GM08714 (cell line): ENCODE measurements around the gene ZSCAN5A.
"Not testable (repeated sequence)": the region's sequence is repeated elsewhere in the genome, so short reads cannot be mapped to it uniquely, and the experiment has no call there.

Experiments
- H3K4me3 ChIP-seq: fragments of 200-500 bp; sonication (Bioruptor generic); 2 replicates; pipeline ENCODE4 v1.5.1; 2014; ENCODE audit warnings: mild to moderate bottlenecking, low read length, inconsistent platforms
- ZNF274 ChIP-seq: IDR thresholded peaks from 2 replicates; pipeline ENCODE4 v1.6.1; 2012; ENCODE audit warnings: mild to moderate bottlenecking, low read depth, low read length

Gene ZSCAN5A

GRCh38 chr19:56217039-56217949 lies 97.3 kb downstream of the ZSCAN5A start:
- H3K4me3 ChIP-seq, result no peak overlapping the region; the same call in 1 of the 2 replicates
- TF ChIP-seq ZNF274, result no peak

- no peak for TF ChIP-seq ZNF274
- H3K4me3 ChIP-seq, result no peak overlapping the region
Measured at GRCh38 chr19:56211718-56212117, 102.9 kb downstream of the ZSCAN5A start.

GRCh38 chr19:56210036-56210435 lies 104.6 kb downstream of the ZSCAN5A start:
- H3K4me3 ChIP-seq, result not testable (repeated sequence)

- no peak for TF ChIP-seq ZNF274
- H3K4me3 ChIP-seq, result no peak overlapping the region
Measured at GRCh38 chr19:56209091-56209490, 105.5 kb downstream of the ZSCAN5A start.

GRCh38 chr19:56207581-56207980 lies 107.1 kb downstream of the ZSCAN5A start:
- H3K4me3 ChIP-seq, result not testable (repeated sequence)

- TF ChIP-seq ZNF274, result no peak
- no peak within 1 kb of the TSS for H3K4me3 ChIP-seq
Measured at GRCh38 chr19:56201973-56202372, 112.7 kb downstream of the ZSCAN5A start, which contains the start of gene ZSCAN5C. ZSCAN5C (plus strand) TSS chr19:56202273; CDS start chr19:56205914, 3,641 bp downstream.

- H3K4me3 ChIP-seq, result no peak overlapping the region
- TF ChIP-seq ZNF274, result no peak
Measured at GRCh38 chr19:56199687-56200086, 115.0 kb downstream of the ZSCAN5A start.

- H3K4me3 ChIP-seq, result not testable (repeated sequence)
Measured at GRCh38 chr19:56197646-56198045, 117.0 kb downstream of the ZSCAN5A start, which contains the start of gene ZSCAN5B. ZSCAN5B (minus strand) TSS chr19:56197783; CDS start chr19:56193052, 4,731 bp downstream.

GRCh38 chr19:56193981-56194640 lies 120.5 kb downstream of the ZSCAN5A start:
- no peak overlapping the region for H3K4me3 ChIP-seq

GRCh38 chr19:56191711-56192110 lies 122.9 kb downstream of the ZSCAN5A start:
- TF ChIP-seq ZNF274, result no peak

More at GRCh38 chr19:56193981-56194640, 120.5 kb downstream of the ZSCAN5A start:
- no peak for TF ChIP-seq ZNF274

GRCh38 chr19:56191115-56191514 lies 123.5 kb downstream of the ZSCAN5A start:
- H3K4me3 ChIP-seq, result no peak overlapping the region
- TF ChIP-seq ZNF274, result no peak

More at GRCh38 chr19:56191711-56192110, 122.9 kb downstream of the ZSCAN5A start:
- H3K4me3 ChIP-seq, result no peak overlapping the region

- no peak for TF ChIP-seq ZNF274
Measured at GRCh38 chr19:56189785-56190184, 124.9 kb downstream of the ZSCAN5A start.

GRCh38 chr19:56177564-56178243 lies 136.9 kb downstream of the ZSCAN5A start:
- TF ChIP-seq ZNF274, result no peak
- no peak overlapping the region for H3K4me3 ChIP-seq

More at GRCh38 chr19:56189785-56190184, 124.9 kb downstream of the ZSCAN5A start:
- H3K4me3 ChIP-seq, result no peak overlapping the region

GRCh38 chr19:56176881-56177280 lies 137.8 kb downstream of the ZSCAN5A start:
- no peak overlapping the region for H3K4me3 ChIP-seq
- no peak for TF ChIP-seq ZNF274

- H3K4me3 ChIP-seq, result not testable (repeated sequence)
Measured at GRCh38 chr19:56176310-56176709, 138.3 kb downstream of the ZSCAN5A start.

GRCh38 chr19:56175861-56176307 lies 138.8 kb downstream of the ZSCAN5A start, which contains the start of gene GALP:
GALP (plus strand) TSS chr19:56176008; CDS start chr19:56177109, 1,101 bp downstream.
- H3K4me3 ChIP-seq, result not testable (repeated sequence)
